ENCODE data around the gene MAGI1.

The MAGI1 gene

DNA sequence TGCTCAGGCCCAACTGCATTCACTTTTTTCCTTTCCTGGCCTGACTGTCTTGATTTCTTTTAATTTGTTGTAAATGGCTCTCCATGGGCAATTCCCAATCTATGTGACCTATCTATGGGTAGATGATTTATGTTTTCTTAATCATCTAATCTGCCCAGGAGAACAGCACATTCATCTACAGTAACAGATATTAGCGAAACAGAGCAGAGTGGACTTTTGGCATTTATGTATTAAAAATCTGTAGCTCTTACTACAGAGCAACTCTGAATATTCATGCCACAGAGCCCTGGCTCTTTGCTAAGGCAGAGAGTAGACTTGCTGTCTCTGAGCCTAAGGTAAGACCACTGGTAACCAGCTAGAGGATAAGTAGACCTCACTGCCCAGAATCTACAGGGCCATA, 676.0 kb downstream of the MAGI1 start:
- no peak for DNase-seq (ENCODE audit: low spot score)

DNA sequence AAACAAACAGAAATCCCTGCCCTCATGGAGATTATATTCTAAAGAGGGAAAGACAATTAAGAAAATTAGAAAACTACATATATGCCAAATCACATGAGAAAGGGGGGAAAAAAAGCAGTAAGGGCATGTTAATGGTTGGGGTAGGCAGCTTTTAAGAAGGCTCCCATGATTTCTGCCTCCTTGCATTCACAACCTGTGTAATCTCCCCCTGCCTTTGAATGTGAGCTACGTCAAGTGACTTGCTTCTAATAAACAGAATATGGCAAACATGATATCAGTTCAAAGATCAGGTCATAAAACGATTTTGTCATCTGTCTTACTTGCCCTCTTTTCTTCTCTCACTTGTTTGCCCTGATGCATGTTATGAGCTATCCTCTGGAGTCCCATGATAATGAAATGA, 677.3 kb downstream of the MAGI1 start:
- DNase-seq (ENCODE audit: low spot score): no peak

DNA sequence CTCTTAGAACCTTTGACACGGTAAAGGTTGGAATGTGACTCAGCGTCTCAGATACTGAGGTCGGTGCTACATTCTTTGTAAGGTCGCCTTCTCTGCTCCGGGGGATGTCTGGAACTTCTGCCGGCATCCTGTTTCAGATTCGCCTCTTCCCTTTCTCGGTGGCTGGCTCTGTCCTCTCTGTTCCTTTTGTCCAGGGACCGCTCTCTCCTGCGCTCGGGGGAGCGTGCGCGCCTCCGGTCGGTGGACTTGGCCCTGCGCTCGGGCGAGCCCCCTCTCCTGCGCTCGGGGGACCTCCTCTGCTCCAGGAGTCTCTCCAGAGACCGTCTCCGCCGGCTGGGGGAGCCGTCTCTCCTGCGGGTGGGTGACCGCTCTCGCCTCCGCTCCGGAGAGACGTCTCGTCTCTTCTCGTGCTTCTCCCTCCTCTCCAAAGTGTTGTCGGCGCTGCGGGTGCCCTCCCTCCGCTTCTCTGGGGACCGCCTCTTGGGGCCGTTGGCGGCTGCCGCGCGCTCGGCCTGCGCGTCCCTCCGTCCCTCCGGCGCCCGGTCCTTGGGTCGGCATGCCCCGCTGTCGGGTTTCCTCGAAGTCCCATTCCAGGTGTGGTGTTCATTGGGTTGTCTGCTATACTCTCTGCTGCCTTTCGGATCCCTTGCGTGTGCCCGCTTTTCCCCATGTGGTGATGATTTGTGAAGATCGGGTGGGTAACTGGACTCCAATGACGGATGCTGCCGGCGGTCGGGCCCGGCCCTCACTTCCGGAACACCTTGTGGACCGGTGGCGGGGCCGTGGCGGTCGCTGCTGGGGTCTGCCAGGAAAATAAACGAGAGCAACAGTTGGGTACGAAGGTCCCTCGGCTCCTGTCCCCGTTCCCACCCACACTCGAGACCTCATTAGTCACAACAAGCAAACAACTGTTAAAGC, 682.1 kb downstream of the MAGI1 start:
- no peak for DNase-seq (ENCODE audit: low spot score)

DNA sequence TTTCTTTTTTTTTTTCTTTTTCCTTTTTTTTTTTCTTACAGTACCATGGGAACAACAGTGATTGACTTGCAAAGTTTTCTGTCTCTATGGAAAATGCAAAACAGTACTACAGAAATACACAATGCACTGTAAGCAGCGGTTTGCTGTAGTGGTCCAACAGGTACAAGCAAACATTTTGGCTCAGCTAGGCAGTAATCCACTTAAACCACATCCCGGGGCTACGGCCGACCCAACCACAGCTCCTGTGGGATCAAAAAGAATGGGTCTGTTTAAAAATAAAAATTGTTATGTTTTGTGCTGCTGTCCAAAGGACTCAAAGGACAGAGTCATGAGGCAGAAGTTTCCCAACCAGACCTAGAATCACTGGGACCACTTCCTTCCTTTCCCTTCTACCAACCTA, 683.8 kb downstream of the MAGI1 start:
- DNase-seq (ENCODE audit: low spot score): no peak

DNA sequence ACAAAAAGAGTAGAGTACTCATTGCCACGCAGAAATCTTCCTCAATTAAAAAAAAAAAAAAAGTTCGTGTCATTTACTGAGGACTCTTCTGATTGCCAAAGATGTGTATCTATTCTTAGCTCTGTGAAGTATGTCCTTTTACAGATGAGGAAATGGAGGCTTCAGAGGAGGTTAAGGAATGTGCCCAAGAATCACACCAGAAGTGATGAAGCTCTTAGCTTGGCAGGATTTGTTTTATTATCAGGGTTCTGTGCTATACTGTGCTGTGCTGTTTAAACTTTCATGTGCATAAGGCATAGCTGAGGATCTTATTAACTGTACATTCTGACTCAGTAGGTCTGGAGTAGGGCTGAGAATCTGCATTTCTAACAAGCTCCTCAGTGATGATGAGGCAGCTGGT, 685.8 kb downstream of the MAGI1 start:
- no peak for DNase-seq (ENCODE audit: low spot score)

DNA sequence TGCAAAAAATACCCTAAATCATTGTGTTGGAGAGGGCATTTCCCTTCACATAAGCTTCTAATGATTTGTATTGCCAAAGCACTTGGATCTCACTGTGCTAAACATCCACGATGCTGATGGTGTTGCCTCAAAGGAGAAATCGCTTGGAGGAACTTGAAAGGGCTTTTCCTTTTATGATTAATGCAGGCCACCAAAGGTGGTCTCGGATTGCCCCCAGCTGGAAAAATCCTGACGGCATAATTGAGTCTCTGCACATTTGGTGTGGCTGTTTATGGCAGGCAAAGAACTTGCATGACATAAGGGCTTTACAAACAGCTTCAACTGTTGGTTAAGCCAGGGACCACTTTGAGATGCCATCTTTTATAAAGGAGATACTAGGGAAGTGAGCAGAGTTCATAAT, 687.0 kb downstream of the MAGI1 start:
- DNase-seq (ENCODE audit: low spot score): peak; percentile 32

DNA sequence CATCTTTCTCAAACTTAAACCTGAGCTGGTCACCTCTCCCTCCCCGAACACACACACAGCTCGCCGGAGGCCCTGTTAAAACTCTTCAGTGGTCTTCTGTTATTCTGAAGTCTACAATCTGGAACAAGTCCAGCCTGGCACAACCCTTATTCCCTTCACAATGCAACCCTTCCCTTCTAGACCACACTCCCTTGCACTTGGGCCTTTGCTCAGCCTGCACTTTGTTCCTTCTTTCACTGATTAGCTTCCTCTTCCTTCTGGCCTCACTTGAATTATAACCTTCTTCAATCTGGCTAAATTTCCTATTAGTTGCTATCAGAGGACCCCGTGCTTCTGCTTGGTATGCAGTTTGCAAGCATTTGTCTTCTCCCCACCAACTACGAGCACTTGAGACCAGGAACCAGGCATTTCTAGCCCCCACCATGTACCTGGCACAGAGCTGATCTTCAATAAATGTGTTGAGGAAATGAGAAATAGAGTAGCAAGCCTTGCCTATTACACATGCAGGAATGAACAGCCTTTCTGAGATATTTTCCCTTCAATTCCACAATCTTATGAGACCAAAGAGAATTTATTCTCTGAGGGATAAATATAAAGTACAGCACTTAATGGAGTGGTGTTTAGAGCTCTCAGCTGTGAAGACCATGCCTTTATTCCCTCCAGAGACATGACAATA, 687.8 kb downstream of the MAGI1 start:
- no peak for DNase-seq (ENCODE audit: low spot score)

DNA sequence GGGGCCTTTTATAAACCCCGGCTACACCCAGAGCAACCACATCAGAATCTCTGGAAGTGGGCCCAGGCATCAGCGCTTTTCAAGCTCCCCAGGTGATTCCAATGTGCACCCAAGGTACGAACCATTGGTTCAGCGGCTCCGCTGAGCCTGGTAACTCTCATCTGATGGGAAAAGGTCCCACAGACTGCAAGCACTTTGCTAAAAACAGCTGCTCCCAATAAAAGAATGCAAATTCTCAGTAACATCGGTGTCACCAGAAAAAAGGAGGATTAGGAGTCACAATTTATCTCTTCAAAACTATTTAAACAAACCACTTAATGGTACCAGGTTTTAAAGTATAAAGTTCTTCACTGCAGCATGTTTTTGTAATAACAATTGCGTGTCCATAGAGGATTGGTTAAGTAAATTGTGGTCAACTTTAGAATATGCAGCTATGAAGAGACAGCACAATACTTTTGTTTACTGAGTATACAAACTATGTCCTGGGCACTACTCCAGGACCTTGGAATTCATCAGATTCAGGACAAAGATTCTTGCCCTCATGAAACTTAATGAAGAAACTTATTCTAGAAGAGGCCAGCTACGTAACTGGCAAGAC, 690.2 kb downstream of the MAGI1 start:
- no peak for DNase-seq (ENCODE audit: low spot score)

DNA sequence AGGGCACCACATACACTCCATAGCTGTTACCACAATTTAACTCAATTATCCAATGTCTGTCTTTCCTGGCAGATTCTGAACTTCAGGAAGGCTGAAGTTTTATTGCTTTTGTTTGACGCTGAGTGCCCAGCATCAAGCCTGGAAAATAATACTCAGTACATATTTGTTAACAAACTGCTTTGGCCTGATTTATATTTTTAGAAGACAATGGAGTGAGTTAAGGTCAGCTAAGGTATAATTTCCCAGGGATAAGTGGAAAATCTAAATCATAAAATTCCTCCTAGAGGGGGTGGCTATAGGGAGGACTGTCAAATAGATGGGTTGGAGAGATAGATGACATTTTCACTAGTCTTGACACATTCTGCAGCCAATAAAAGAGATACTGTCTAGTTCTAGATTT, 691.6 kb downstream of the MAGI1 start:
- no peak for DNase-seq (ENCODE audit: low spot score)

DNA sequence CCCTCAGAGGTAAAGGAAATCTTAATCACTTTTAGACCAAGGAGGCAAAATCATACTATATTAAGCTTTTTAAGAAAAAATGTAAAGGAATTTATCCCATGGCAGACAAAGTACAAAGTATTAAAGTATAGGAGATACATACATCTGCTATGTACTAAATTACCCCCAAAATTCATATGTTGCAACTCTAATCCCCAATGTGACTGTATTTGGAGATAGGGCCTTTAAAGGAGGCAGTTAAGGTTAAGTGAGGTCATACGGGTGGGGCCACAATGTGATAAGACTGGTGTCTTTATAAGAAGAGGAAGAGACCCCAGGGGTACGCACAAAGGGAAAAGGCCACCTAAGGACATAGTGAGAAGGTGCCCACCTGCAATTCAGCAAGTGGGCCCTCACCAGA, 693.9 kb downstream of the MAGI1 start:
- no peak for DNase-seq (ENCODE audit: low spot score)

DNA sequence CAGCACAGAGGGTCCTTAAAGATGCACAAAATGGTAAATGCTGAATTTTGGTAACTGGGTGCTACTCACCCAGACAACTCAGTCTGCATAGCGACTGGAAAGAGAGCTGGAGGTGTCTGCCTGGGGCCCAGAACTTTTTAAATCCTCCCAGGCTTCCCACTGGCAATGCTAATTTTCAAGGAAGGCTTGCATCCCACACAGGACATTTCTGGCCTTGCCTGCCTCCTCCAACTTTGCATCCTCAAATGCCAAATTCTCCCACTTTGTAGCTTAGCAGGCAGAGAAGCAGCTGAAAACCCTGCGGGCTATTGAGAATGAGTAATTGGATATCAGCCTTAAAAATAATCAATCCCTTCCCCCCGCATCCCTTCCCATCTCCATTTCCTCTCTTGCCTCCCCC, 694.3 kb downstream of the MAGI1 start:
- DNase-seq (ENCODE audit: low spot score): no peak

DNA sequence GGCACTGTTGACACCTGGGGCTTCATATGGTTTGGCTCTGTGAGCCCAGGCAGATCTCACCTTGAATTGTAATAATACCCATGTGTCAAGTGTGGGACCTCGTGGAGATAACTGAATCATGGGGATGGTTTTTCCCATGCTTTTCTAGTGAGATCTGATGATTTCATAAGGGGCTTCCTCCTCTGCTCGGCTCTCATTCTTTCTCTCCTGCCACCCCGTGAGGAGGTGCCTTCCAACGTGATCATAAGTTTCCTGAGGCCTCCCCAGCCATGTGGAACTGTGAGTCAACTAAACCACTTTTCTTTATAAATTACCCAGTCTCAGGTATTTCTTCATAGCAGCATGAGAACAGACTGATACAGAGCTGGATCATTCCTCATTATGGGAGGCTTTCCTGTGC, 695.0 kb downstream of the MAGI1 start:
- no peak for DNase-seq (ENCODE audit: low spot score)

DNA sequence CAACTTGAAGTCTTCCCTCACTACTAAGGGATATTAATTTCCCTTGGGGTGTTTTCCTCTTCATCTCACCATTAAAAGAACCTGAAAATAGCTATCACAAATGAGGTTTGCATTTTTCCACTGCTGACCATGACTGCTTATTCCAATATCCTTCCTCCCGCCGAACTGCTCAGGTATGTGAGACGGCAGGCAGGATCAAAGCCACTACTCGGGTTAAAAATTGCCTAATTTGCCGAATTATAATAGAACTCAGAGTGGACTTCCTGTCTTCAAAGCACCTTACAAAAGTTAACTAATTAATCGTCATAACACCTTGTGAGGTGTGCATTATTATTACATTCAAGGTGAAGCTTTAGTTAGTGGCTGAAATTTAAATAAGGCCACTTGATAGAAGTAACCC, 695.7 kb downstream of the MAGI1 start:
- no peak for DNase-seq (ENCODE audit: low spot score)

DNA sequence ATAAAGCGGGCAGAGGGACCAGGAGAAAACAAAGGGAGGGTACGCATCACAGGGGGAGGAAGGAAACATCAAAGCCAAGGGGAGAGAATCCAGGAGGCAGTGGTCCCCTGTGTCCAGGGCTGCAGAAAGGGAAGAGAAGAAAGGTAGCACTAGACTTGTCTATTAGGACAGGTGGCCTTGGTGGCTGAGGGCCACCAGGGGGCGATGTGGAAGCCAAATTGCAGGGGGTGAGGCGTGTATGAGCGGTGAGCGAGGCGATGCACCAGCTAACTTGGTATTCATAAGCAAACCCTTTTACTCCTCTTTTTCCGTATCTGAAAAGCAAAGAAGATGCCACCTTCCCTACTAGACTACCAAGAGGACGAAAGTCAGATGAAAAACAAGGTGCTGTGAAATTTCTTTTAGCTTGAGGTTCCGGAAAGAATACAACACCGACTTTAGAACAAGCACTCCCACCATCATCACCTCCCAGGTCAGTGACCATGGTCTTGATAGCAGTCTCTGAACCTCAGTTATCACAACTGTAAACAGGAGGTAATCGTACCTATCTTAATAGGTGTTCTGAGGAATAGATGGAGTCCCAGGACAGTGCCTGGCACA, 696.5 kb downstream of the MAGI1 start:
- no peak for DNase-seq (ENCODE audit: low spot score)

DNA sequence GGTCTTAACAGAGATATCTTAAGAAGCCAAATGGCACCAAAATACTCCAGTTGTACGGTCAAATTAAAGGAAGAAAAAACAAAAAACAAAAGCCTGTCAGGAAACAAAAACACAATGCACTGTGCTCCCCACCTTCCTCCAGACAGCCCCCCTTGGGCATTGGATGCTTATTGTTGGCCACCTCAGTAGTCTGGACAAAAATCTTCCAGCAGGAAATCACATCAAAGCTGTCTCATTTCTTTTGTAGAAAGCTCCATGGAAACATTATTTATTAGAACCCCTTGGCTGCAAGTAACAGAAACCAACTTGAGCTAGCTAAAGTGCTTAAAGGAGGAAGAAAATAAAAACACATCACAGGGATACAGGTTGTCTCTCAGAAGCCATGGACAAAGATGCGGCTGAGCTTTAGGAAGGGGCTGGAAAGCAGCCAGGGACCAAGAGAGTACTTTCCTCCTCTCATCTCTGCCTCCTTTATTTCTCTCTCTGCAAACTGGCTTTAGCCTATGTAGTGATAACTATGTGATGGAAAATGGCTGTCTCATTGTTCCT, 699.5 kb downstream of the MAGI1 start:
- DNase-seq (ENCODE audit: low spot score): no peak

DNA sequence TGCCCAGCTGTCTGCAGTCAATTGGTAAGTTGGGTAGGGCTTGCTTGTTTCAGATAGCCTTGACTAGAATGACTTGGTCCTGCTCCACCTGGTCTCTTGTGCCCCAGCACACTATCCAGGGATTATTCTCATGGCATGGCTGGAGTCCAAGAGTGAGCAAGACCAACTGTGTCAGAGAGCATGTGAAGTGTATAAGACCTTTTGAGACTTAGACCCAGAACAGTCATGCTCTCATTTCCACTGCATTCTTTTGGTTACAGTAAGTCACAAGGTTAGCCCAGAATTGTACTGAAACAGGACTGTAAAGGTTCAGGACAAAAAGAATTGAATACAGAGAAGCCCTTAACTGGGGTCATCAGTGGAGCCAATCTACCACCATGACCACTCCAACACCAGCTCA, 700.1 kb downstream of the MAGI1 start:
- no peak for DNase-seq (ENCODE audit: low spot score)

DNA sequence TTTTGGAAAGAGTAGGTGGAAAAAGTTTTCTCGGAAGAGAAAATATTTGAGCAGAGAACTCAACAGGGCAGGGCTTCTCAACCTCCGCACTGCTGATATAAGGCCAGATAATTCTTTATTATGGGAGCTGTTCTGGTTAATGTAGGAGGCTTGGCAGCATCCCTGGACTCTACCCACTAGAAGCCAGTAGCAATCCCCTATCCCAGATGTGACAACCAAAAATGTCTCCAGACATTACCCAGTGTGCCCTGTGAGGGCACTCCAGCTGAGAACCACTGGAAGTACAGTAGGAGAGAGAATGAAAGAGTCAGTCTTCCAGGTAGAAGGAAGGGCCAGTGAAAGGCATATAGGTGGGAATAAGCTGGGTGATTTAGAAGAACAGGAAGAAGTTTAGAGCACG, 703.1 kb downstream of the MAGI1 start:
- DNase-seq (ENCODE audit: low spot score): no peak

DNA sequence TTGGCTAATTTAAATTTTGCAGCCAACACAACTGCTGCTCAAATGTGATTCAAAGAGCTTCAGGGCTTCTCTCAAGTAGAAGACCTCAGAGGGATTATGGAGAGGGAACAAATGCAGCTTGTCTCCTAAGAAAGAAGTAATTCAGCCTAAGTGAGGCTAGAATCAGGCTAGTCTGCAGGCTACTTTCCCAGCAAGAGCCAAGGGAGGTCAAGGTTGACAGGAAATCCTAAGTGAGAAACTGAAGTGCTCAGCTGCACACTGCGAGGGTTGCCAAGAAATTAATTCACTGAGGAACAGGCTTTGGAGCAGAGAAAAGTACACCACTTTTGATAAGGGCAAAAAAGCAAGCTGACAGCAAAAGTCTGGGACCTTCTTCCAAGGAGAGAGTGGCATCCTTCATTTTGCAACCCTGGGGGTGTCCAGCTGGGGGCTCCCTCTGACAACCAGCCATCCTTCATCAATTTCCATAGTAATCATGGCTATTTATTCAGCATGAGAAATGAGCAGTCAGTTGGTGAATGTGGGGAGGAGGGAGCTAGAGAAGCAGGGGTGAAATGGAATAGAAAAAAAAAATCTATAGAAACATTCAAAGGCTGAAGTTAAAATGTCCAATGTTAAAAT, 704.6 kb downstream of the MAGI1 start:
- DNase-seq (ENCODE audit: low spot score): no peak

DNA sequence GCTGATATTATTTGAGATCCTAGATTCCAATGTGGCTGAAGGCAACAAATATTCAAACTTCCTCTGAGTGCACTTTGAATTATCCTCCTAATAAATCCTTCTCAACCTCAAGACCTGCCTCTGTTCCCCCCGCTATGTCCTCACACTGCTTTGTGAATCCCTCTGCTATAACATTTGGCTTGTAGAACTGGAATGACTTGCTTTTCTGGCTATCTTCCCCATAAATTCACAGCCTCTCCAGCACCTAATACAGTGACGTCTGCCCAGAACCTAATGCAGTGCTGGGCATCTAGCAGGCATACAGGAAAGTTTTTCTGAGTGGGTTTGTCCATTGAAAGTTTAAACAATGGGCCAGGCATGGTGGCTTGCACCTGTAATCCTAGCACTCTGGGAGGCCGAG, 707.0 kb downstream of the MAGI1 start:
- no peak for DNase-seq (ENCODE audit: low spot score)

DNA sequence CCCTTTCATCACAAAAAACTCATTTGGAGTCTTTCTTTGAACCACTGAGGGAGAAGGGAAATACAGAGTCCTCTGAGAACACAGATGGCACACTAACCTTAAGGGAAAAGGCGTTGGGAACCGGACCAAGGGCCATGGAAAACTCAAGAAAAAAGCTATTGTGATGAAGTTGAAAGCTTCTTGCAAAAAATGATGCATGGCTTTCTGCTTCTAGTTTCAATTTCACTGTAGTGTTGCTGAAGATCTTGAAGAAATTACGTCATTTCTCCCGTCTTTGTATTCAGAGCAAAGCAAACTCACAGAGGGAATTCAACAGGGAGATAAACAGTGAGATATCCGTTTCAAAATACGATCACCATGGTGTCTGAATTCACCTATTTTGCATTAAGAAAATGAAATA, 708.6 kb downstream of the MAGI1 start:
- no peak for DNase-seq (ENCODE audit: low spot score)

DNA sequence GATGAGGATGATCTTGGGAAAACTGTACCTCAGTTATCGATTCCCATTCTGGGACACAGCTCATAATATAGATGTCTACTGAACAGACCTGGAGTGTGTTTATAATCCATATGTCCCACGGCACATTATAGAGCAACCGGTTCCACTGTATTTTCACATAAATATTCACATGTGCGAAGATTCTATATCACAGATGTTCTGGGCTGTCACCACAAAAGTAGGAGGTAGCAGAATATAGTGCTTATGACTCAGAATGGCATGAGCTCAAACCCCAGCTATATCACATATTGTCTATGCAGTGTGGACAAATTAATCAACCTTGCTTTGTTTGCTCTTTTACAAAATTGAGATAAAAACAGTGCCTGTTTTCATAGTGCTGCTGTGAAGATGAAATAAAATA, 710.6 kb downstream of the MAGI1 start:
- no peak for DNase-seq (ENCODE audit: low spot score)

DNA sequence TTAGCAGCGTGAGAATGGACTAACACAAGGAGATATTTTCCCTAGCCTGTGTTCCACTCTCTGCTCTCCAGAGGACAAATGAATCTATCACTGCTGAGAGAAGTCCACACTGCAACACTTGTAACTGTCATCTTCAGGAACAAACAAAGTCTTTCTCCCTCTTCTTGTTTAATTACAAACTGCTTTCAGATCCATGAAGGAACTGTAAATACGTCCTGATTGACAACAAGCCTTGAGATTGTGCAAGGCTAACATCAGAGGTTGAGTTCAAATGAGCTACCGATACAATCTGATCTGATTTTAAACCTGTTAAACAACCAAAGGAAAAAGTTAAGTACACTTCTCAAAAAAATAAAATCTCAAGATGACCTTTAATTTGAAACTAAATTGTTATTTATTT, 712.1 kb downstream of the MAGI1 start:
- no peak for DNase-seq (ENCODE audit: low spot score)
